Thoracic aorta (tissue), 2 donors: ENCODE data around the gene ANO1. TPM values are rescaled to one million over a fixed set of nuclear protein-coding genes. Genes with fewer than 3 reads are reported as not detected.
"Not testable (repeated sequence)": the region's sequence is repeated elsewhere in the genome, so short reads cannot be mapped to it uniquely, and the experiment has no call there.

Experiments used
- ATAC-seq: fragments of 150-250 bp; one replicate; pipeline ENCODE4 v1.8.0; 2017; ENCODE audit warnings: low read depth; ENCODE audit not compliant: insufficient number of reproducible peaks, low FRiP score
- DNase-seq: peaks from one replicate; pipeline ENCODE4 v3.0.0-alpha.2; 2020; ENCODE audit warnings: low spot score
- H3K27ac ChIP-seq, 2 donors: fragments of 200-600 bp; sonication (generic); 1 replicate in 1 of 2; 2 replicates in 1 of 2; pipeline ENCODE4 v1.5.1; 2016; ENCODE audit warnings: mild to moderate bottlenecking in 2 of 2, moderate library complexity in 2 of 2
- H3K27me3 ChIP-seq: fragments of 200-600 bp; sonication (generic); replicated peaks from 2 replicates; pipeline ENCODE4 v1.6.0; 2016; ENCODE audit warnings: mild to moderate bottlenecking; ENCODE audit not compliant: insufficient read depth
- H3K36me3 ChIP-seq: fragments of 200-600 bp; sonication (generic); one replicate; pipeline ENCODE4 v1.5.1; 2016
- H3K4me1 ChIP-seq, 2 donors: fragments of 200-600 bp; sonication (generic); 1 replicate in 1 of 2; 2 replicates in 1 of 2; pipeline versions ENCODE4 v1.5.1 to v1.6.0; 2016; ENCODE audit warnings: low read depth in 2 of 2, mild to moderate bottlenecking in 1 of 2; ENCODE audit not compliant: control insufficient read depth in 1 of 2
- H3K4me3 ChIP-seq: fragments of 200-600 bp; sonication (generic); 2 replicates; pipeline ENCODE4 v1.5.1; 2016; ENCODE audit warnings: mild to moderate bottlenecking
- H3K9me3 ChIP-seq: fragments of 200-600 bp; sonication (generic); 2 replicates; pipeline ENCODE4 v1.5.1; 2016
- total RNA-seq, 2 donors: library from RNA; depleted of rRNA; stranded (reverse); fragments of >200 nt; gene quantifications; one replicate each; pipeline versions ENCODE4 v1.1.0 to v1.2.3, GENCODE V29; 2016
- TF ChIP-seq, protein P1 (sequence below): fragments of 200-600 bp; sonication (generic); IDR thresholded peaks from one replicate; pipeline ENCODE4 v1.5.1; 2019; ENCODE audit warnings: antibody characterized with exemption

ANO1 gene
- total RNA-seq, 2 donors from 2014 or later = 122 to 161 TPM

DNA sequence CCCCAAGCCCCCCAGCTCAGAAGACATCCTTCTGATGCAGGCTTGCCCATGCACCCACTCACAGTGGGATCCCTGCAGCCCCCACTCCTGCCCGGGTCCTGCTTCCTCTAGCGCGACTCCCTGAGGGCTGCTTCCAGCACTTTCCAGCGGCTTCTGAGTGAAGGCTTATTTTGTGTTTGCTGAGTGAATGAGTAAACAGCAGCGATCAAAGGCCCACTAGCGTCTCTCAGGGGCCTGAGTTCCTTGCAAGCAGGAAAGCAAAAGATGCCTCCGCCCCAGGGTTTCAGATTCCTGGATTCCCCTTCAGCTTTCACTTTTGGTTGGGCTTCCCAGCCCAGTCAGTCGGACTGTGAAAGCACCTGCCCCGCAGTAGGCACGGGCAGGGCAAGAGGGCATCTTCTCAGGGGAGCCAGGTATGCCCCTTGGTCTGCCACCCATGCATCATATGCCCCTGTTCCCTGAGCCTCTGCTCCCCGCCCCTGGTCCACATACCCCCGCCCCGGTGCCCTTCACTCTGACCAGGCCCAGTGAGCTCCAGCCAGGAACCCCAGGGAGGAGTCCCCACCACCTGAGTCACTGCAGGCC is 134.2 kb downstream of the ANO1 start:
- Histone ChIP-seq H3K9me3 (no peaks in the 10 kb centered on the region), H3K27me3 (no peaks in the 10 kb centered on the region), H3K27ac (no peak overlapping the region), H3K4me1 (no peaks in the 10 kb centered on the region), H3K4me3 (no peak overlapping the region), H3K36me3 (peaks cover 8% of the 10 kb centered on the region)
- DNase-seq = no peak
- ATAC-seq = no peak
- TF ChIP-seq, protein P1, sequence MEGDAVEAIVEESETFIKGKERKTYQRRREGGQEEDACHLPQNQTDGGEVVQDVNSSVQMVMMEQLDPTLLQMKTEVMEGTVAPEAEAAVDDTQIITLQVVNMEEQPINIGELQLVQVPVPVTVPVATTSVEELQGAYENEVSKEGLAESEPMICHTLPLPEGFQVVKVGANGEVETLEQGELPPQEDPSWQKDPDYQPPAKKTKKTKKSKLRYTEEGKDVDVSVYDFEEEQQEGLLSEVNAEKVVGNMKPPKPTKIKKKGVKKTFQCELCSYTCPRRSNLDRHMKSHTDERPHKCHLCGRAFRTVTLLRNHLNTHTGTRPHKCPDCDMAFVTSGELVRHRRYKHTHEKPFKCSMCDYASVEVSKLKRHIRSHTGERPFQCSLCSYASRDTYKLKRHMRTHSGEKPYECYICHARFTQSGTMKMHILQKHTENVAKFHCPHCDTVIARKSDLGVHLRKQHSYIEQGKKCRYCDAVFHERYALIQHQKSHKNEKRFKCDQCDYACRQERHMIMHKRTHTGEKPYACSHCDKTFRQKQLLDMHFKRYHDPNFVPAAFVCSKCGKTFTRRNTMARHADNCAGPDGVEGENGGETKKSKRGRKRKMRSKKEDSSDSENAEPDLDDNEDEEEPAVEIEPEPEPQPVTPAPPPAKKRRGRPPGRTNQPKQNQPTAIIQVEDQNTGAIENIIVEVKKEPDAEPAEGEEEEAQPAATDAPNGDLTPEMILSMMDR = no peak

GRCh38 chr11:70217388-70217787 is 139.3 kb downstream of the ANO1 start:
- H3K27ac ChIP-seq, ATAC-seq, H3K4me1 ChIP-seq, H3K27me3 ChIP-seq, DNase-seq, H3K4me3 ChIP-seq, H3K36me3 ChIP-seq, H3K9me3 ChIP-seq: not testable (repeated sequence)

GRCh38 chr11:70218076-70218475 is 140.0 kb downstream of the ANO1 start:
- not testable (repeated sequence) for DNase-seq, H3K36me3 ChIP-seq, H3K9me3 ChIP-seq, H3K27ac ChIP-seq, H3K4me1 ChIP-seq, H3K27me3 ChIP-seq, H3K4me3 ChIP-seq, ATAC-seq

- Histone ChIP-seq H3K9me3 (no peaks in the 10 kb centered on the region), H3K4me1 (no peaks in the 10 kb centered on the region), H3K36me3 (no peaks in the 10 kb centered on the region), H3K27me3 (no peaks in the 10 kb centered on the region), H3K4me3 (no peak overlapping the region), H3K27ac (no peak overlapping the region)
- ATAC-seq = no peak
- DNase-seq = no peak
- TF ChIP-seq, protein P1 = no peak
These were observed 142.0 kb downstream of the ANO1 start for GRCh38 chr11:70220136-70220535.

GRCh38 chr11:70220920-70221319 is 142.8 kb downstream of the ANO1 start:
- Histone ChIP-seq H3K4me3 (no peak overlapping the region), H3K9me3 (no peaks in the 10 kb centered on the region), H3K36me3 (no peaks in the 10 kb centered on the region), H3K4me1 (no peaks in the 10 kb centered on the region), H3K27me3 (no peaks in the 10 kb centered on the region), H3K27ac (no peak overlapping the region)
- TF ChIP-seq, protein P1 = no peak
- ATAC-seq (peak; percentile 28), DNase-seq (no peak)

DNA sequence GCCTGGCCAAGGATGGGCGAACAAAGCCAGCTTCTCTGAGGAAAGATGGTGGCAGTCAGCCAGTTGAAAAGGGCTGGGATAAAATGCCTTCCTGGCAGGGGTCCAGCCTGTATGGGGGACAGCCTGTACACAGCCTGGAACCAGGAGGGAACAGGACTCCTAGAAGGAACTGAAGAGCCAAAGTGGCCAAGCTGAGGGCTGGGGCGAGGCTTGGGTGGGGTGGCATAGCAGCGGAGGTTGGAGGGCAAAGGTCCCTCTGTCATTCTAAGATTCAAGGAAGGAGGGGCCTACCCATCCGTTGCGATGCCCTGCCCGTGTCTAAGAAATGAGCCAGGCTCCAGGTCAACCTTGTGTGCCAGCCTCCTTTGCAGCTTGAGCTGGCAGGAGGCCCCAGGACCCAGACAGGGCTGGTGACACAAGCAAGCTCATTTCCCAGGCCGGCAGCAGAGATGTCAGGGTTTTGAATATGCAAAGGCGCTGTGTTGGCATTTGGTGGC is 147.6 kb downstream of the ANO1 start:
- Histone ChIP-seq H3K27ac (no peak overlapping the region), H3K4me1 (peaks cover 3% of the 10 kb centered on the region in 2 donors), H3K36me3 (no peaks in the 10 kb centered on the region), H3K9me3 (no peaks in the 10 kb centered on the region), H3K27me3 (no peaks in the 10 kb centered on the region), H3K4me3 (no peak overlapping the region)
- ATAC-seq (no peak), DNase-seq (no peak)
- TF ChIP-seq, protein P1 = no peak
